Measurements from ENCODE around the gene GTSE1. TPM values are rescaled to one million over a fixed set of nuclear protein-coding genes. Genes with fewer than 3 reads are reported as not detected.
A peak's percentile ranks its signal among the peaks of the same experiment; 100 is the strongest.

GTSE1 gene
- total and polyA plus RNA-seq, 5 experiments from 2014 or later = 0.30 to 0.68 TPM; not detected in 3

- DNase-seq = no peak
- ATAC-seq = no peak
- H3K9me3 Mint-ChIP-seq = peaks cover 0 to 5% (median 0%) of the 10 kb centered on the region in 9 donors
- peaks cover 0 to 13% (median 8%) of the 10 kb centered on the region in 5 donors for H3K27me3 Mint-ChIP-seq
- H3K27ac Mint-ChIP-seq = peak overlapping the region in 1 of 10 donors; percentile 6
- H3K36me3 Mint-ChIP-seq = no peaks in the 10 kb centered on the region
- H3K4me1 Mint-ChIP-seq = peaks cover 22 to 47% (median 40%) of the 10 kb centered on the region in 4 donors
- POLR2A ChIA-PET = no interaction called here
- H3K4me3 Mint-ChIP-seq = peak overlapping the region in 1 of 10 donors; percentile 65
Measured at GRCh38 chr22:46368871-46369715, 72.4 kb downstream of the GTSE1 start.

- DNase-seq = peak in 1 of 10 donors; percentile 12
- no peak for ATAC-seq
- peak overlapping the region in 6 of 10 donors; percentile 10 to 79 (median 52) for H3K4me3 Mint-ChIP-seq
Measured at GRCh38 chr22:46369716-46370583, 73.3 kb downstream of the GTSE1 start.

GRCh38 chr22:46370584-46371291, 74.1 kb downstream of the GTSE1 start:
- Mint-ChIP-seq H3K4me3 (peak overlapping the region; percentile 7 to 79 (median 53)), H3K9me3 (peaks cover 0 to 17% (median 4%) of the 10 kb centered on the region in 9 donors), H3K27ac (peak overlapping the region; percentile 0 to 96 (median 69)), H3K4me1 (peaks cover 25 to 52% (median 47%) of the 10 kb centered on the region in 4 donors), H3K27me3 (peaks cover 0 to 13% (median 8%) of the 10 kb centered on the region in 5 donors), H3K36me3 (peaks cover 0 to 1% (median 0%) of the 10 kb centered on the region in 3 donors)
- POLR2A ChIA-PET = no interaction called here
- DNase-seq (peak in 7 of 10 donors; percentile 31 to 75 (median 41)), ATAC-seq (peak; percentile 59 to 60)

More at GRCh38 chr22:46369716-46370583, 73.3 kb downstream of the GTSE1 start:
- H3K4me1 Mint-ChIP-seq = peaks cover 25 to 52% (median 45%) of the 10 kb centered on the region in 4 donors
- peak overlapping the region in 6 of 10 donors; percentile 34 to 96 (median 76) for H3K27ac Mint-ChIP-seq
- H3K9me3 Mint-ChIP-seq = peaks cover 0 to 10% (median 0%) of the 10 kb centered on the region in 9 donors
- peaks cover 0 to 13% (median 8%) of the 10 kb centered on the region in 5 donors for H3K27me3 Mint-ChIP-seq
- no peaks in the 10 kb centered on the region for H3K36me3 Mint-ChIP-seq
- POLR2A ChIA-PET = no interaction called here

- peaks cover 2 to 24% (median 11%) of the 10 kb centered on the region in 9 donors for H3K9me3 Mint-ChIP-seq
- no peak for DNase-seq
- H3K4me3 Mint-ChIP-seq = peak overlapping the region in 2 of 10 donors; percentile 40 to 65
- peaks cover 25 to 52% (median 49%) of the 10 kb centered on the region in 4 donors for H3K4me1 Mint-ChIP-seq
- peaks cover 0 to 13% (median 8%) of the 10 kb centered on the region in 5 donors for H3K27me3 Mint-ChIP-seq
- no peak for ATAC-seq
- H3K27ac Mint-ChIP-seq = peak overlapping the region in 4 of 10 donors; percentile 0 to 96 (median 24)
- H3K36me3 Mint-ChIP-seq = peaks cover 0 to 5% (median 2%) of the 10 kb centered on the region in 3 donors
- POLR2A ChIA-PET = interaction anchor here (0.7 kb wide), 1 partner anchor 117 kb away, joined by 7 read pairs; no protein-coding TSS in a partner anchor
Measured at GRCh38 chr22:46371623-46372226, 75.1 kb downstream of the GTSE1 start.

GRCh38 chr22:46372686-46373085, 76.0 kb downstream of the GTSE1 start:
- Mint-ChIP-seq H3K36me3 (peaks cover 0 to 5% (median 2%) of the 10 kb centered on the region in 3 donors), H3K27ac (peak overlapping the region in 4 of 10 donors; percentile 22 to 77 (median 66)), H3K4me1 (peaks cover 25 to 52% (median 48%) of the 10 kb centered on the region in 4 donors)

GRCh38 chr22:46373159-46373558, 76.5 kb downstream of the GTSE1 start:
- Mint-ChIP-seq H3K27me3 (peaks cover 0 to 9% (median 8%) of the 10 kb centered on the region in 5 donors), H3K36me3 (peaks cover 0 to 5% (median 2%) of the 10 kb centered on the region in 3 donors), H3K9me3 (peaks cover 2 to 33% (median 11%) of the 10 kb centered on the region in 9 donors), H3K4me1 (peaks cover 25 to 52% (median 45%) of the 10 kb centered on the region in 4 donors), H3K27ac (peak overlapping the region in 6 of 10 donors; percentile 27 to 77 (median 66)), H3K4me3 (peak overlapping the region in 7 of 10 donors; percentile 29 to 65 (median 61))
- ATAC-seq = no peak
- POLR2A ChIA-PET = no interaction called here
- peak in 1 of 10 donors; percentile 22 for DNase-seq

More at GRCh38 chr22:46372686-46373085, 76.0 kb downstream of the GTSE1 start:
- peaks cover 2 to 33% (median 11%) of the 10 kb centered on the region in 9 donors for H3K9me3 Mint-ChIP-seq
- DNase-seq (no peak), ATAC-seq (no peak)
- peak overlapping the region in 8 of 10 donors; percentile 12 to 65 (median 60) for H3K4me3 Mint-ChIP-seq
- POLR2A ChIA-PET = no interaction called here
- peaks cover 0 to 11% (median 8%) of the 10 kb centered on the region in 5 donors for H3K27me3 Mint-ChIP-seq

- peak in 6 of 10 donors; percentile 19 to 60 (median 48) for DNase-seq
Measured at GRCh38 chr22:46373921-46374662, 77.4 kb downstream of the GTSE1 start.

GRCh38 chr22:46374663-46375474, 78.2 kb downstream of the GTSE1 start:
- POLR2A ChIA-PET = no interaction called here
- Mint-ChIP-seq H3K36me3 (peaks cover 0 to 5% (median 2%) of the 10 kb centered on the region in 3 donors), H3K27me3 (peaks cover 0 to 8% (median 6%) of the 10 kb centered on the region in 5 donors), H3K4me3 (peak overlapping the region; percentile 27 to 77 (median 63)), H3K4me1 (peaks cover 25 to 45% (median 44%) of the 10 kb centered on the region in 4 donors), H3K27ac (peak overlapping the region in 4 of 10 donors; percentile 48 to 93 (median 73)), H3K9me3 (peaks cover 2 to 39% (median 11%) of the 10 kb centered on the region in 9 donors)
- DNase-seq (no peak), ATAC-seq (no peak)

More at GRCh38 chr22:46373921-46374662, 77.4 kb downstream of the GTSE1 start:
- peaks cover 2 to 39% (median 11%) of the 10 kb centered on the region in 9 donors for H3K9me3 Mint-ChIP-seq
- peaks cover 0 to 5% (median 2%) of the 10 kb centered on the region in 3 donors for H3K36me3 Mint-ChIP-seq
- H3K27ac Mint-ChIP-seq = peak overlapping the region in 9 of 10 donors; percentile 19 to 87 (median 54)
- H3K4me3 Mint-ChIP-seq = peak overlapping the region; percentile 27 to 77 (median 63)
- ATAC-seq = peak; percentile 69 to 70
- H3K4me1 Mint-ChIP-seq = peaks cover 25 to 52% (median 45%) of the 10 kb centered on the region in 4 donors
- H3K27me3 Mint-ChIP-seq = peaks cover 0 to 9% (median 6%) of the 10 kb centered on the region in 5 donors
- POLR2A ChIA-PET = no interaction called here

GRCh38 chr22:46376111-46376510, 79.4 kb downstream of the GTSE1 start:
- H3K27me3 Mint-ChIP-seq = peaks cover 0 to 8% (median 4%) of the 10 kb centered on the region in 5 donors
- no peak overlapping the region for H3K27ac Mint-ChIP-seq
- peaks cover 16 to 33% (median 31%) of the 10 kb centered on the region in 4 donors for H3K4me1 Mint-ChIP-seq
- ATAC-seq (no peak), DNase-seq (no peak)
- POLR2A ChIA-PET = no interaction called here
- peaks cover 0 to 5% (median 2%) of the 10 kb centered on the region in 3 donors for H3K36me3 Mint-ChIP-seq
- H3K4me3 Mint-ChIP-seq = peak overlapping the region in 3 of 10 donors; percentile 1 to 46 (median 4)
- H3K9me3 Mint-ChIP-seq = peaks cover 2 to 39% (median 11%) of the 10 kb centered on the region in 9 donors
